ENCODE measurements around the gene SHANK3.

The SHANK3 gene

DNA sequence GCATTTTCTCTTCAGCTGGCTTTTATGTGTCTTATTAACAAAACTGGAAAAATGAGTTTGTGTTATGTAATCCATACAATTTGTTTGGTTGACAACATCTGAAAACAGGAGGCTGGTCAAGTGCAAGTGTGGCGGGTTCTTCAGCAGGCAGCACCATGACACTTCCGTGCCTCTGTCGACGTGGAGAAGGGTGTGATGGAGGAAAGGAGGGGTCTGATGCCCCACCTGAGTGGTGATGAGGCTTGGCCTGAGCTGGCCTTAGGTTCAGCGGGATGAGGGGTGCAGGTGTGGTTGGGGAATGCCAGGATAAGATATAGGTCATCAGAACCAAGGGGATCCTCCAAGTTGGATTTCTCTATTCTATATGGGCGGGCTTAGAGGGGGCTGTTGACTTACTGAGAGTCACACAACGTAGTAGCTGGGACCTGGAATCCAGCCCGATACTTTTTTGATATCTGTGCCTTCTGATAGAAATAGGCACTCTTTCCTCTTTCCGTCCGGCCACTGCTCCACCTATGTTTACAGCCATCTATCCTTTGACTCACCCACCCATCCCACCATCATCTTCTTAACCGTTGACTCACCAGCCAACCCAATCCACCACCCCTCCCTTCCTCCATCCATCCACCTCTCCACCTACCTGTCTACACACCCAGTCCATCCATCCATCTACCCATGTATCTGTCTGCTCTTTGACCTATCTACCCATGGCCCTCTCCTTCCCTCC, 29.0 kb downstream of the SHANK3 start:
- Histone ChIP-seq H3K4me3 (ENCODE audit: low read depth in 1 of 2, low read length in 1 of 2) (no peak overlapping the region), H3K27ac (no peak overlapping the region), H3K27me3 (no peaks in the 10 kb centered on the region), H3K9me3 (no peaks in the 10 kb centered on the region), H3K36me3 (no peaks in the 10 kb centered on the region), H3K4me1 (ENCODE audit: control insufficient read depth in 1 of 2, insufficient read depth in 1 of 2, low read depth in 1 of 2, low read length in 1 of 2) (no peaks in the 10 kb centered on the region)
- TF ChIP-seq, protein P1, sequence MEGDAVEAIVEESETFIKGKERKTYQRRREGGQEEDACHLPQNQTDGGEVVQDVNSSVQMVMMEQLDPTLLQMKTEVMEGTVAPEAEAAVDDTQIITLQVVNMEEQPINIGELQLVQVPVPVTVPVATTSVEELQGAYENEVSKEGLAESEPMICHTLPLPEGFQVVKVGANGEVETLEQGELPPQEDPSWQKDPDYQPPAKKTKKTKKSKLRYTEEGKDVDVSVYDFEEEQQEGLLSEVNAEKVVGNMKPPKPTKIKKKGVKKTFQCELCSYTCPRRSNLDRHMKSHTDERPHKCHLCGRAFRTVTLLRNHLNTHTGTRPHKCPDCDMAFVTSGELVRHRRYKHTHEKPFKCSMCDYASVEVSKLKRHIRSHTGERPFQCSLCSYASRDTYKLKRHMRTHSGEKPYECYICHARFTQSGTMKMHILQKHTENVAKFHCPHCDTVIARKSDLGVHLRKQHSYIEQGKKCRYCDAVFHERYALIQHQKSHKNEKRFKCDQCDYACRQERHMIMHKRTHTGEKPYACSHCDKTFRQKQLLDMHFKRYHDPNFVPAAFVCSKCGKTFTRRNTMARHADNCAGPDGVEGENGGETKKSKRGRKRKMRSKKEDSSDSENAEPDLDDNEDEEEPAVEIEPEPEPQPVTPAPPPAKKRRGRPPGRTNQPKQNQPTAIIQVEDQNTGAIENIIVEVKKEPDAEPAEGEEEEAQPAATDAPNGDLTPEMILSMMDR (IDR thresholded peaks at IDR 0.05) = no peak

GRCh38 chr22:50702261-50702671, 29.6 kb downstream of the SHANK3 start:
- no peaks in the 10 kb centered on the region for H3K4me1 ChIP-seq (ENCODE audit: control insufficient read depth in 1 of 2, insufficient read depth in 1 of 2, low read depth in 1 of 2, low read length in 1 of 2)
- no peak overlapping the region for H3K4me3 ChIP-seq (ENCODE audit: low read depth in 1 of 2, low read length in 1 of 2)
- TF ChIP-seq, protein P1 (IDR thresholded peaks at IDR 0.05) = no peak
- H3K36me3 ChIP-seq = no peaks in the 10 kb centered on the region
- H3K27me3 ChIP-seq = no peaks in the 10 kb centered on the region
- H3K9me3 ChIP-seq = no peaks in the 10 kb centered on the region
- H3K27ac ChIP-seq = no peak overlapping the region

DNA sequence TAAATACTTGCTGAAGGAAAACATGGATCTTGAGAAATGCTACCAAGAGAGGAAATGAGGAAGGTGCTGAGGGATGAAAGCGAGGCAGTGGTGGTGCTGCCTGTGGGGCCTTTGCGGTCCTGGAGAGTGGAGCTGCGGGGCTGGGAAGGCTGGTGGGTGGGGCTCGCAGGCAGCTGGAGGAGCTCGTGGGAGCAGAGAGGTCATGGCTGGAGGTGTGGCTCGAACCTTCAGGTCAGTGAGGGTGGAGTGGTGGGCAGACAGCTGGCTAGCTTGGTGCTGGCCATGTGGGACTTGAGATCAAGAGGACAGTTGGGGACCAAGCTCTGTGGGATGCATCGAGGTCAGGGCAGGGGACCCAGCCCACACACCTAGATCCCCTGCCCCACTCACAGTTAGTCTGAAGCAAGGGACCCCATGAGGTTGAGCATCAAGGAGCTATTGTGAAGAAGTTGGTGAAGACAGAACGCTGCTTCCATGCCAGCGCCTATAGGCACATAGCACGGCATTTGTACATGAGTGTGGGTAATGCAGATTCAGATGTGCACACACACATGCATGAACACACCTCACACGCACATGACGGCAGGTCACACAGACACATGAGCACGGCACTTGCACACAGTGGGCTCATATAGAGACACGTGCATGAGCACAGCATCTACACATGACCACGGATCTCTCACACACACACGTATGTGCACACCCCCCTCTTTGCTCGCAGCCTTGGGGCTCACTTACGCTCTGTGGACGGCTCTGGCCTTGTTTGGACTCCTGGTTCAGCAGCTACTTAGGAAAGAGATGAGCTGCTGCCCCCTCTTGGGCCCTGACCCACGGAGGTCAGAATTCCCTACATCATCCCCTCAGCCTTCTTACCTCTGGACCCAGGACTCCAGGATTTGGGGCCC, 30.4 kb downstream of the SHANK3 start:
- Histone ChIP-seq H3K27ac (no peak overlapping the region), H3K36me3 (no peaks in the 10 kb centered on the region), H3K9me3 (no peaks in the 10 kb centered on the region), H3K27me3 (no peaks in the 10 kb centered on the region), H3K4me3 (ENCODE audit: low read depth in 1 of 2, low read length in 1 of 2) (no peak overlapping the region), H3K4me1 (ENCODE audit: control insufficient read depth in 1 of 2, insufficient read depth in 1 of 2, low read depth in 1 of 2, low read length in 1 of 2) (no peaks in the 10 kb centered on the region)
- TF ChIP-seq, protein P1 (IDR thresholded peaks at IDR 0.05) = no peak

DNA sequence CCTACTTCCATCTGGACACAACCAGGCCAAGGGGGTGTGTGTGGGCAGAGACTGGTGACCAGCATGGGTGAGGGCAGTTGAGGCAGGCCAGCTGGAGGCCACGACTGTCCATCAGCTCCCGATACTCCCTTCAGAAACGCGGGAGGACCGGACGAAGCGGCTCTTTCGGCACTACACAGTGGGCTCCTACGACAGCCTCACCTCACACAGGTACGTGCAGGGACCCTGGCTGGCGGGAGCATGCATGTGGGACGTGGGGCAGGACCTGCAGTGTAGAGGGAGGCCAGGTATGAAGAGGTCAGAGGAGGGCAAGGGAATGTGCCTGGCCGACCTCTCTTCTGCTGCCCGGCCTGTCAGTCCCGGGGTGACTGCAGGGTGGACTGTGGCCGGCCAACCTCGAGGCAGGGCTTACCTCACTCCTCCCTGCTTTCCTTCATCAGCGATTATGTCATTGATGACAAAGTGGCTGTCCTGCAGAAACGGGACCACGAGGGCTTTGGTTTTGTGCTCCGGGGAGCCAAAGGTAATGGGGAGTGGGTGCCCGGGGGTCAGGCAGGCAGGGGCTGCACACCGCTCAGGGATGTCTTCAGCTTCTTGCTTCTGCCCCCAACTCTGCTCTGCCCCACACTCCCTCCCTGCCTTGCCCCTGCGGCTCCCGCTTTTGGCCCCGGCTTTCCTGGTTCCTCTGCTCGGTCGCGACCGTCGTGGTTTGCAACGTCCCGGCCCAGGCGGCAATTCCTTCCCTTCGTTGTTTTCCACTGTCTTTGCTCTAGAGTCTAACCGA, 31.3 kb downstream of the SHANK3 start:
- TF ChIP-seq, protein P1 (IDR thresholded peaks at IDR 0.05) = no peak
- Histone ChIP-seq H3K27ac (no peak overlapping the region), H3K9me3 (no peaks in the 10 kb centered on the region), H3K4me3 (ENCODE audit: low read depth in 1 of 2, low read length in 1 of 2) (no peak overlapping the region), H3K4me1 (ENCODE audit: control insufficient read depth in 1 of 2, insufficient read depth in 1 of 2, low read depth in 1 of 2, low read length in 1 of 2) (no peaks in the 10 kb centered on the region), H3K27me3 (no peaks in the 10 kb centered on the region), H3K36me3 (no peaks in the 10 kb centered on the region)

DNA sequence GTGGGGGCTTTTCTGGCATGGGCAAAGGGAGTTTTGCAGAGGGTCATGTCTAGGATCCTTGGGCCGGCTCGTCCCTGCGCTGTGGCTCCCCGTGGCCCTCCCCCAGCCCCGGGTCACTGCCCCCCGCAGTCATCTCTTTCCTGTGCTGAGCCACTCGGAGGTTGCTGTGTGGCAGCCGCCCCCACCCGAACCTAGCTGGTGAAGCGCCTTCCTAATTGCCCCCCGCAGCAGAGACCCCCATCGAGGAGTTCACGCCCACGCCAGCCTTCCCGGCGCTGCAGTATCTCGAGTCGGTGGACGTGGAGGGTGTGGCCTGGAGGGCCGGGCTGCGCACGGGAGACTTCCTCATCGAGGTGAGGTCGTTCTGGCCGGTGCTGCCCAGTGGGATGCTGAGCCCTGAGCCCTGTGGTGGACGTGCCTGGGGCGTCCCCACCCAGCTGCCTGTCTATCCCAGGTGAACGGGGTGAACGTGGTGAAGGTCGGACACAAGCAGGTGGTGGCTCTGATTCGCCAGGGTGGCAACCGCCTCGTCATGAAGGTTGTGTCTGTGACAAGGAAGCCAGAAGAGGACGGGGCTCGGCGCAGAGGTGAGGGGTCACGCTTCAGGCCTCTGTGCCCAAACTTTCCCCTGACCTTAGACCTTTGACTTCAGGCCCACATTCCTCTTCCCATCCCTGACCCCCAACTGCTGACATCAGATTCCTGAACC, 32.0 kb downstream of the SHANK3 start:
- TF ChIP-seq, protein P1 (IDR thresholded peaks at IDR 0.05) = no peak
- Histone ChIP-seq H3K36me3 (no peaks in the 10 kb centered on the region), H3K9me3 (no peaks in the 10 kb centered on the region), H3K4me3 (ENCODE audit: low read depth in 1 of 2, low read length in 1 of 2) (no peak overlapping the region), H3K27me3 (no peaks in the 10 kb centered on the region), H3K27ac (no peak overlapping the region), H3K4me1 (ENCODE audit: control insufficient read depth in 1 of 2, insufficient read depth in 1 of 2, low read depth in 1 of 2, low read length in 1 of 2) (no peaks in the 10 kb centered on the region)

All from neutrophil (primary cell).